Posterior vena cava (tissue), 2 donors: ENCODE measurements around the gene MAP1LC3A. TPM values are rescaled to one million over a fixed set of nuclear protein-coding genes. Genes with fewer than 3 reads are reported as not detected.

ENCODE experiments used
- DNase-seq: peaks from one replicate; pipeline ENCODE4 v3.0.0-alpha.2; 2020; ENCODE audit warnings: low spot score
- intact Hi-C, 2 donors: fragments of 100-400 bp; cut with DNase I; formaldehyde crosslinking; loops; one replicate each; pipeline versions ENCODE4 v1.14.1 to v1.14.2; 2022 to 2023
- total RNA-seq, 2 donors: library from RNA; stranded (reverse); fragmentation: NEBNext Ultra II Directional; extraction: Animal tissue kit (Norgen Biotek cat#: 25700); gene quantifications; one replicate each; pipeline ENCODE4 v1.2.1, GENCODE V29; 2021
- donor health status: DM: yes; HTN: yes; CAD: no.
- donor health status: DM: yes; HTN: yes; CAD: no.

Gene MAP1LC3A
- total RNA-seq, 2 donors from 2014 or later, result 36.1 to 48.1 TPM

DNA sequence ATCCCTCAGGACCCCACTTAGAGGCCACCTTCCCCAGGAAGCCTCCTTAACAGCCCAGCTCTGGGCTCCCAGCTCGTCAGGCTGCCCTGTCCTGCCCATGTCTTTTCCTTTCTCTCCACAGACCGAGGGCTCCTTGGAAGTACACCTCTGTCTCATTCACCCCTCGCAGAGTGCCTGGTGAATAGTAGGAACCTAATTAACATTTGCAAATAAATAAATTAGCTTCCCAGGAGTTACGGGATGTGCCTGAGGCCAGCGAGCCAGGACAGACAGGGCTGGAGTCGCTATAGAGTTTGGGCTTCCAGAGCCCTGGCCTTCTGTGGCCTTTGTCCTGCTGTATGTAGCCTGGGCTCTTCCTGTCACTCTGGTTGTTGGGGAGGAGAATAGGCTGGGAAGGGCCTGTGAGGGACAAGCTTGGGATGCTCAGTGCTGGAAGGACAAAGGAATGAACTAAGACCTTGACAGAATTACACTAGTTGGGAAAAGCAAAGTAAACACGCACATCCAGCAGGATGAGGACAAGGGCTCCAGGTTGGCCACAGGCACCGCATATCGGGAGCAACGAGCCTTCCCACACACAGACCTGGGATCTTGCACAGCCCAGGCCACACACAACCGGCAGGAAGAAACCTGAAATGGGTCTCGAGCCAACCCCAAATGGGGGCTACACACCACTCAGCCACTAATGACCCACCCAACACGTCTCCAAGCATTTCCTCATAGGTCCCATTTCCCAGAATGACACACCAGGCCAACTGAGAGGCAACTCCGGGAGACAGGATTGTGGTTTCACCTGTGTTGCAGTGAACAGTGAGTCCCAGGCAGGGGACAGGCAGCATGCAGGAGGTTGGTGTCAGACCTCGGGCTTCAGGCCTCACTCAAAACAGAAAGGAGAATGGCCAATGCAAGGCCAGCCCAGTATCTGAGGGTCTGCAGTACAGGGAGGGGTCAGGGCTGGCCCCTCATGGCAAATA is 9.7 kb downstream of the MAP1LC3A start:
- intact Hi-C loops, result no loop called here
- DNase-seq, result peak; percentile 51

GRCh38 chr20:34569598-34569997 is 11.1 kb downstream of the MAP1LC3A start:
- DNase-seq, result no peak
- intact Hi-C loops, result no loop called here

DNA sequence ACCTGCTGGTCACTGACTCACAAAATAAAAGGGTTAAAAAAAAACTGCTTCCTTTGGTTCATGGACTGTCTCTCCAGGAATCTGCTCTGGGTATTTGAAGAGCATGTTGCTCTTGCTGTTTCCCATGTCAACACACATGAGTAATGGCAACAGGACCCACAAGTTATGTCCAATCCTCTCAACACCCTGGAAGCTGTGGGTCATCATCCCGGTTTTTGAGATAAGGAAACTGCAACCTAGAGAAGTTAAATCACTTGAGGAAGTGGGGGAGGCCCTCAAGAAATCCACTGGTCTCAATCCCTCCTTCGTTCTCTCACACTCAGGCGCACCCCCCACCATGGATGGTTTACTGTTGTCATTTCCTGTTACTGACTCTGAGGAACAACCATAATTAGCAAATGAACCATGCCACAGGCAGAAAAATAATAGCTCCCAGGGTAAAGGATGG is 12.4 kb downstream of the MAP1LC3A start:
- DNase-seq, result peak; percentile 23
- intact Hi-C loops, result loop anchor here in 1 of 2 donors (10.0 kb wide), 1 partner anchor 394 kb away; no protein-coding TSS in a partner anchor

- intact Hi-C loops, result loop anchor here in 1 of 2 donors (10.0 kb wide), 1 partner anchor 393 kb away; no protein-coding TSS in a partner anchor
- DNase-seq, result no peak
Observed at GRCh38 chr20:34571753-34572152, 13.2 kb downstream of the MAP1LC3A start.

DNA sequence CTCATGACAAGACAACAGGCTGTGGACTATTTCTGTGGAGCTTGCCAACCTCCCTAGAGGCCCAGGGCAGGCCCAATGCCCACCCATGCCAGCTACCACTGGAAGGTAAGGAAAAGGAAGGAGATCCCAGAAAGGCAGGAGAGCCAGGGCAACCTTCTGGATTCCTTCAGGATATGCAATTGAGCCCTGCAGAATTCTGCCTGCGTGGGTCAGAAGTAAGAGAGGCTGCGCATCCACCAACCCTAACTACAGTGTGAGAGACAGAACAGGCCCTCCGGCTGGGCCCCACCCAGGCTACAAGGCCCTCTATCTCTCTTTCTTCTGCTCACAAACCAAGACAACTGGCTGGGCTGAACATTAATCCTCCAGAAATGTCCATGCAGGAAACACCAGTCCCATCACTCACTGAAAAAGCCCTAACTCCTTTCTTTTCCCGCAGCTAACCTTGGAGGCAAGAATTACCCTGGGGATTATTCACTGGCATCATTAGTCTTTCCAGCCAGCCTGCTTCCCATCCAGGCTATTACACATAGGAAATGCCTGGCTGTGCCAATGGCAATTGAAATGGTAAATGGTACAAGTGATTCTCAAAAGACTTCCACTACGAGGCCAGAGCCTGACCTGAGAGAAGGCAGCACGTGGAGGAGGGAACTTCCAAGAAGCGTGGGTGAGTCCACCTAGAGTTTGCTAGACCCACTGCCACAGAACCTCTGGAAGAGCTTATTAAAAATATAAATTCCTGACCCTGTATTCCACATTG is 15.2 kb downstream of the MAP1LC3A start:
- DNase-seq, result no peak
- intact Hi-C loops, result loop anchor here in 1 of 2 donors (10.0 kb wide), 1 partner anchor 391 kb away; no protein-coding TSS in a partner anchor

GRCh38 chr20:34574426-34574825 is 15.9 kb downstream of the MAP1LC3A start:
- no peak for DNase-seq

DNA sequence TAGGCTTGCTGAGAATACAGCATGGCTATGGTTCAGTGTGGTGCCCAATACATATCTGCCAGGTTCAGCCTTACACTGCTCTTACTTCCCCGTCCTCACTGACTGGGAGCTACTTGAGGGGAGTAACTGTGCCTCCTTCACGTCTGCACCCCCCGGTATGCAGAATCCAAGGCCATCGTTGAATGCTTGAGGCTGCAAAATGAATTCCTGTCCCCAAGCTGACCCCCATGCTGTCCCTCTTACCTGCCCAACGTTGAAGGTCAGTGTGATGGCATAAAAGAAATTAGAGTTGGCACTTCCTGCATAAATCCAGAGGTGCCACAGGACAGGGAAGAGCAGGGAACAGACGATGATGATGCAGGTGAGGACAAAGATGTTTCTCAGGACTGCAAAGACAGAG is 16.3 kb downstream of the MAP1LC3A start:
- intact Hi-C loops, result loop anchor here (5.0 to 10.0 kb wide), 2 partner anchors 132 to 390 kb away; no protein-coding TSS in a partner anchor
- DNase-seq, result no peak

More at GRCh38 chr20:34574426-34574825, 15.9 kb downstream of the MAP1LC3A start:
- intact Hi-C loops, result loop anchor here in 1 of 2 donors (10.0 kb wide), 1 partner anchor 390 kb away; no protein-coding TSS in a partner anchor

DNA sequence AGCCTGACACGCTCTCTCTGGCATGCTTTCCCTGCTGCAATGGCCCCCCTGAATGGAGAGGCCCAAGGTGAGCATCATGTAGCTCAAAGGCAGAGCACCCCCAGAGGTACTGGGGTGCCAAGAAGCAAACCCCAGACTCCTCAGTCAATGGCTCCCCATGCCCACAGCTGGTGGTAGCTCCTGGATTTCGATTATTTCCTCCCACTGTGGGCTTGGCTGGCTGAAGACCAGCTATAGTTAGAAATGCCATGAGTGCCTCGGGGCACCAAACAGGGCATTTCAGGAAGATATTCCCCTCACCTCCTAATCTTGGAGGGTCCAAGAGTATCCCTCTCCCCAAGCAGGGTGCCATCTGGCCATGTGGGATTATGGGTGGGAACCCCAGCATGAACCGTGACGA is 16.8 kb downstream of the MAP1LC3A start:
- DNase-seq, result no peak
- intact Hi-C loops, result loop anchor here (5.0 to 10.0 kb wide), 2 partner anchors 132 to 390 kb away; no protein-coding TSS in a partner anchor

GRCh38 chr20:34575756-34576155 is 17.2 kb downstream of the MAP1LC3A start:
- no peak for DNase-seq

GRCh38 chr20:34577061-34577460 is 18.5 kb downstream of the MAP1LC3A start:
- no peak for DNase-seq
- intact Hi-C loops, result loop anchor here (5.0 to 10.0 kb wide), 2 partner anchors 130 to 388 kb away; no protein-coding TSS in a partner anchor

More at GRCh38 chr20:34575756-34576155, 17.2 kb downstream of the MAP1LC3A start:
- intact Hi-C loops, result loop anchor here (5.0 to 10.0 kb wide), 2 partner anchors 132 to 389 kb away; no protein-coding TSS in a partner anchor

DNA sequence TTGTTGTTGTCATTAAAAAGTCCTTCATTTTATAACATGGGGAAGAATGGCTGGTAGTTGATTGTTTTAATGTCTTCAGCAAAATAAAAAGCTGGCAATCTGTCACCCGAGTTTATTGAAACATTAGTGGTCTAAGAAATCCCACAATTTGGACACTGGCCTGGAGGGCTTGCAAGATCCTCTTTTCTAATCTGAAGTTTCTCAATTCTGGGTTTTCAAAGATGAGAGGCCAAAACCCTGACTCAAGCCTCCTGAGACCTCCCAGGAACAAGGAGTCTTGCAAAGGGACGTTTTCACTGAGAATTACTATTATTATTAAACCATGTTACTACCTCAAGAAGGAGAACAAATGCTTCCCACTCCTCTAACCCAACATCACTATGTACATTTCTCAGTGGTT is 19.5 kb downstream of the MAP1LC3A start:
- no peak for DNase-seq
- intact Hi-C loops, result loop anchor here (5.0 to 10.0 kb wide), 2 partner anchors 129 to 387 kb away; no protein-coding TSS in a partner anchor

- intact Hi-C loops, result loop anchor here (5.0 to 10.0 kb wide), 2 partner anchors 129 to 386 kb away; no protein-coding TSS in a partner anchor
- DNase-seq, result no peak
Observed at GRCh38 chr20:34578521-34578920, 20.0 kb downstream of the MAP1LC3A start.

DNA sequence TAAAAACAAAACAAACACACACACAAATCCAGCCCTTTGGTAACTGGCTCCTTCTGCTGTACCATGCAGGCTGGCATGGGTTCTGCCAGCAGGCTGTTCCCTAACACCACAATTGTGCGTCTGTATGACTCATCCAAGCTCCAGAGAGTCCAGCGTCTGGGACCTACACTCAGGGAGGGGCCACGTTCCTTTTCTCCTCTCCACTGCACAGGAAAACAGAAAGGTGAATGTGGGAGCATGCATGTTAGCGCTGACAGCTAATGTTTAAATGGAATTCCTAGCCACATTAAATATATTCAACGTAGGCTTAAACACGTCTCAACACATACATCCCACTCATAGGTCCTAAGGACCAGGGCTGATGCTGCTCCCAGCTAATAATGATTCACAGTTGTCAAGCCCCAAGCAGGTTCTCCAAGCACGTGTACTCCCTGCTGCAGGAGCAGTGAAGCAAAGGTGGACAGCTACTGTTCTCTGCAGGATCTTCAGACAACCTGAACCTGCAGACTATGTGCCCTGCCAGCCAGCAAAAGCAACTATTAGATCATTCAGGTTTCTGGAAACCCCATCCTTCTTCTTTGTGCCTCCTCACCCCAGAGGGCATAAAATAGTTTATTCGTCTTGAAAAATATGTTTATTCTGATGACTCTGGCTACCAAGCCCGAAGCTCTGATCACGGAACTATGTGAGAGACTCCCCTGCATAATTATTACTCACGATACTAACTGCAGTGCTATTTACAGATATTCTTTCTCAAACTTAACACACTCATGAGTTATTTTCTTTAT is 20.9 kb downstream of the MAP1LC3A start:
- no peak for DNase-seq
- intact Hi-C loops, result loop anchor here (5.0 to 10.0 kb wide), 2 partner anchors 128 to 385 kb away; no protein-coding TSS in a partner anchor

DNA sequence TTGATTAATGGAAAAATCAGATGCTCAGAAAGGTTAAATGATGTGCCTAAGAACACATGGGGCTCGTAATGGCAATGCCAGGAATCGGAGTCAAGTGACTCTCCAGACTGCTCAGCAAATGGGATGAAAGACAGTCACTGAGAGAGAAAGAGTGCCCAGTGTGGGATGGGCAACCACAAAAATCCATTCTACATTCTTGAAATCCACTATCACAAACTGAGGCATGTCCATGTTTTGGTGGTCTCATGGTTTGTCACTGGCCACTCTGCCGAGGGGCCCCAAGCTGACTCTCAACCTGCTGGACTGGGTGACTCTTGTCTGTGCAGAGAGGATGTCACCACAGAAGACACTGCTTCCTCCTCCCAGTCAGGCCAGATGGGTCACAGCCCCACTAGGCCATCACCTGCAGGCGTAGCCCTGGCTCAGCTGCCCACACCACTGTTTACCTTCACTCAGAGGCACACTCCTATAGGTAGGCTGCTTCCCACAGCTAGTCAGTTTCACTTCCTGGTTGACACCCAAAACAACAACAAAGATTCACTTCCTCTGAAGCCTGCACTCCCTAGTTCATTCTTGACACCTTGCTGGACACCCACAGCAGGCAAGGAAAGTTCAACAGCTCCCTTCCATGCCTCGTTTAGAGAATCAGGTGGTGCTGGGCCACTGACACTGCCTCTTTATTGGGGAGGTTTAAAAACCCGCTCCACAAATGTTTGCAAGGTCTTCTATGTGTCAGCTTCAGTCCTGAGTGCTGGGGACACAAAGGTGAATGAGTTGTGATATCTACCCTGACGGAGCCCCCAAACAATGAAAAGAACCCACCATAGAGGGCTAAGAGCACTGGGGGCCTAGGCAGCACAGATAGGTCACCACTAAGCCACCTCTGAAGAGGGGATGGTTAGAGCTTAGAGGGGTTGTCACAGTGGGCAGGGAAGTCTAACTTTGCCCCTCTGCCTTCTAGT is 21.7 kb downstream of the MAP1LC3A start:
- no peak for DNase-seq
- intact Hi-C loops, result loop anchor here (5.0 to 10.0 kb wide), 2 partner anchors 127 to 385 kb away; no protein-coding TSS in a partner anchor

DNA sequence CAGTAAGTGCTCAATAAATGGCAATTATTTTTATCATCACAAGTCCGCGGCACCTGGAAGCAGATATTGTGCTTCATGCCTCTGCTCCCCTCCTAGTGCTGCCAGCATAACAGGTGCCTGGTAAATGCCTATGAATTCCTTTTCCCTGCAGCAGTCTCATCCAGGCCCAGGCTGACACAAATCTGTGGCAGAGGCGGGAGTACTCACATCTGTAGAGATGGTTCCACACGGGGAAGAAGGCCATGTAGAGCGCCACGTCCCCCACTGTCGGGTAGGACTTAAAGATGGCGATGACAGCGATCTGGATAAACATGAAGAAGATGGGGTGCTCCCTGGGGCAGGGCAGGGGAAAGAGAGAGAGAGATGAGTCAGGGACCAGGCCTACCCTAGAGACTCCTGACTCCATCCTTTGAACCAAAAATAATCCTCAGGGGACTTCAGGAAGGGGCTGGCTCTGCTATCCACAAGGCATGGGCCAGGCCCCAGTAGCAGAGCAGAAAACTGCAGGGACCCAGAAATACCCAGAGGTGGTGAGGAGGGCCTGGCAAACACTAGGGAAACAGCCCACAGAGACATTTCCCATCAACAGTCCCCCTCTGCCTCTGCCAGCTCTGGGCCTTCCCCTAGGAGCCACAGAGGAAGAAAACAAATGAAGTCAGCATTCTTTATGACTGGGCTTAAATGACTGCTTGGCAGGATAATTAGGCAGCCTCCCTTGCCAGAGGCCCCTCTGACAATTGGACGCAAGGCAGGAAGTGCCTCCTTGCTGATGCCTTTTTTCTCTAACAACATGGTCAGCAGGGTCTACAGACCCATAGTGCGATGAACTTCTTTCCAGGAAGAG is 23.0 kb downstream of the MAP1LC3A start:
- intact Hi-C loops, result no loop called here

GRCh38 chr20:34582221-34582620 is 23.7 kb downstream of the MAP1LC3A start:
- DNase-seq, result no peak
- intact Hi-C loops, result no loop called here

More for the DNA sequence above, 23.0 kb downstream of the MAP1LC3A start:
- no peak for DNase-seq
